ENCODE results near the gene BAIAP2.

The BAIAP2 gene

GRCh38 chr17:81050645-81051625, 16.0 kb downstream of the BAIAP2 start:
- no peak for DNase-seq (ENCODE audit: low read depth, low spot score)

- DNase-seq (ENCODE audit: low read depth, low spot score), result no peak
Observed at GRCh38 chr17:81052199-81052997, 17.4 kb downstream of the BAIAP2 start.

GRCh38 chr17:81053041-81053970, 18.4 kb downstream of the BAIAP2 start:
- no peak for DNase-seq (ENCODE audit: low read depth, low spot score)

GRCh38 chr17:81054308-81054707, 19.4 kb downstream of the BAIAP2 start:
- no peak for DNase-seq (ENCODE audit: low read depth, low spot score)

- DNase-seq (ENCODE audit: low read depth, low spot score), result no peak
Observed at GRCh38 chr17:81054881-81055370, 20.0 kb downstream of the BAIAP2 start.

GRCh38 chr17:81056312-81056711, 21.4 kb downstream of the BAIAP2 start:
- no peak for DNase-seq (ENCODE audit: low read depth, low spot score)

- DNase-seq (ENCODE audit: low read depth, low spot score), result no peak
Observed at GRCh38 chr17:81057079-81057730, 22.3 kb downstream of the BAIAP2 start.

- DNase-seq (ENCODE audit: low read depth, low spot score), result no peak
Observed at GRCh38 chr17:81057777-81058176, 22.8 kb downstream of the BAIAP2 start.

GRCh38 chr17:81058263-81058871, 23.4 kb downstream of the BAIAP2 start:
- no peak for DNase-seq (ENCODE audit: low read depth, low spot score)

- DNase-seq (ENCODE audit: low read depth, low spot score), result no peak
Observed at GRCh38 chr17:81059026-81059425, 24.1 kb downstream of the BAIAP2 start.

- no peak for DNase-seq (ENCODE audit: low read depth, low spot score)
Observed at GRCh38 chr17:81060416-81060815, 25.5 kb downstream of the BAIAP2 start.

GRCh38 chr17:81061027-81061735, 26.2 kb downstream of the BAIAP2 start:
- no peak for DNase-seq (ENCODE audit: low read depth, low spot score)

- DNase-seq (ENCODE audit: low read depth, low spot score), result no peak
Observed at GRCh38 chr17:81062014-81062780, 27.2 kb downstream of the BAIAP2 start.

GRCh38 chr17:81063106-81064093, 28.4 kb downstream of the BAIAP2 start:
- DNase-seq (ENCODE audit: low read depth, low spot score), result no peak

- no peak for DNase-seq (ENCODE audit: low read depth, low spot score)
Observed at GRCh38 chr17:81064678-81065475, 29.9 kb downstream of the BAIAP2 start.

GRCh38 chr17:81065500-81065899, 30.5 kb downstream of the BAIAP2 start:
- DNase-seq (ENCODE audit: low read depth, low spot score), result no peak

GRCh38 chr17:81066072-81066471, 31.1 kb downstream of the BAIAP2 start:
- no peak for DNase-seq (ENCODE audit: low read depth, low spot score)

Measured in smooth muscle cell of the brain vasculature (primary cell).